Smooth muscle cell of the coronary artery (primary cell): ENCODE measurements around the gene ALDH3A2. TPM values are rescaled to one million over a fixed set of nuclear protein-coding genes. Genes with fewer than 3 reads are reported as not detected.

Experiments used
- total RNA-seq: library from RNA; depleted of rRNA; stranded (reverse); fragments of >200 nt; gene quantifications from 2 replicates; pipeline ENCODE4 v1.2.3, GENCODE V29; 2014; ENCODE audit warnings: low replicate concordance

The ALDH3A2 gene
- 32.3 and 83.7 TPM in 2 replicates for total RNA-seq

GRCh38 chr17:19648475-19649273, at the start of gene ALDH3A2:
Gene ALDH3A2, plus strand, starts transcription at chr17:19648751. Its CDS starts 221 bp downstream, at chr17:19648972.

GRCh38 chr17:19716108-19717030, 67.8 kb downstream of the ALDH3A2 start, which contains the start of gene SLC47A2:
Gene SLC47A2, minus strand, starts transcription at chr17:19716584. Its CDS starts 29 bp downstream, at chr17:19716555.

Other genes with a start within 250 kb of the ALDH3A2 start
- gene RNF112, start 237.5 kb upstream of the ALDH3A2 start, total RNA-seq = 1.6 and 6.8 TPM in 2 replicates
- gene SLC47A1, start 114.9 kb upstream of the ALDH3A2 start, total RNA-seq = 0.53 and 4.6 TPM in 2 replicates
- gene SLC47A2, start 67.8 kb downstream of the ALDH3A2 start, total RNA-seq = 0.23 TPM in 1 of 2 replicates, not detected in the other
- 0.15 and 2.6 TPM in 2 replicates for gene ALDH3A1, start 99.5 kb downstream of the ALDH3A2 start, total RNA-seq
- gene ULK2, start 219.2 kb downstream of the ALDH3A2 start, total RNA-seq = 22.9 and 42.8 TPM in 2 replicates